ENCODE results near the gene BRMS1.

Gene BRMS1

GRCh38 chr11:66302656-66303055, 42.2 kb downstream of the BRMS1 start:
- DNase-seq, result no peak

GRCh38 chr11:66299186-66299585, 45.7 kb downstream of the BRMS1 start:
- no peak for DNase-seq

- no peak for DNase-seq
These were observed 47.3 kb downstream of the BRMS1 start for GRCh38 chr11:66297610-66298009.

DNA sequence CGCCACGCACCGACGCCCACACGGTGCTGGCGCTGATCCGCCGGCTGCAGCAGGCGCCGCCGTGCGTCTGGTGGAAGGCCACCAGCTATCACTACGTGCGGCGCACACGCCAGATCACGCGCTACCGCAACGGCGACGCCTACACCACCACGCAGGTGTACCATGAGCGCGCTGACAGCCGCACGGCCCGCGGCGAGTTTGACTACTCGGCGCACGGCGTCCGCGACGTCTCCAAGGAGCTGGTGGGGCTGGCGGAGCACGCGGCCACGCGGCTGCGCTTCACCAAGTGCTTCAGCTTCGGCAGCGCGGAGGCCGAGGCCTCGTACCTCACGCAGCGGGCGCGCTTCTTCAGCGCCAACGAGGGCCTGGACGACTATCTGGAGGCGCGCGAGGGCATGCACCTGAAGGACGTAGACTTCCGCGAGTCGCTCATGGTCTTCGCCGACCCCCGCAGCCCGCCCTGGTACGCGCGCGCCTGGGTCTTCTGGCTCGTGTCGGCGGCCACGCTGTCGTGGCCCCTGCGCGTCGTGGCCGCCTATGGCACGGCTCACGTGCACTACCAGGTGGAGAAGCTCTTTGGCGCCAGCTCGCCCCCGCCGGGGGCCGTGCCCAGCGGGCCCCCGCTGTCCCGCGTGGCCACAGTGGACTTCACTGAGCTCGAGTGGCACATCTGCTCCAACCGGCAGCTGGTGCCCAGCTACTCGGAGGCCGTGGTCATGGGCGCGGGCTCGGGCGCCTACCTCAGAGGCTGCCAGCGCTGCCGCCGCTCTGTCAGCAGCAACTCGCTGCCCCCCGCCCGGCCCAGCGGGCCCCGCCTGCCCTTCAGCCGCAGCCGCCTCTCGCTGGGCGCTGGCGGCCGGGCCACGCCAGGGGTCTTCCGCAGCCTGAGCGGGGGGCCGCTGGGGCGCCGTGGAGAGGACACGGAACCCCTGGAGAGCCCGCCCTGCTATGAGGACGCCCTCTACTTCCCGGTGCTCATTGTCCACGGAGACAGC, 50.0 kb downstream of the BRMS1 start:
- DNase-seq, result no peak

- no peak for DNase-seq
These were observed 50.9 kb downstream of the BRMS1 start for GRCh38 chr11:66293777-66294625.

DNA sequence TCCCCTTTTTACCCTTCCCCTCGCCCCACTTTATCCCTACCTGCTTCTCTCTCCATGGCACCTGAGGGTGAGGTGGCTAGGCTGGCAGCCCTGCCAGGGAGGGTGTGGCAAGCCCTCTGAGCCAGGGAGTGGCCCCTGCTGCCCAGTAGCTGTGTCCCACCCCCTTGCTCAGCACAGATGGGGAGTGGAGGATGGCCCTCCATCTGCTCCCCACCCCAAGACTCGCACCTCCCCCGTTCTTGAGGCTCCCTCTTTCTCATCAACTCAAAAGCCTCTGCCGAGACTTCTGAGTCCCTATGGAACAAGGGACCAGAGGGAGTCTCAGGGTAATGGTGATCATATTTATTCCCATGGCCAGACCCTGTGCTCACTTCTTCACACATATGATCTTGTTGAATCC, 51.6 kb downstream of the BRMS1 start:
- DNase-seq, result no peak

- no peak for DNase-seq
These were observed 52.2 kb downstream of the BRMS1 start for GRCh38 chr11:66292543-66293332.

DNA sequence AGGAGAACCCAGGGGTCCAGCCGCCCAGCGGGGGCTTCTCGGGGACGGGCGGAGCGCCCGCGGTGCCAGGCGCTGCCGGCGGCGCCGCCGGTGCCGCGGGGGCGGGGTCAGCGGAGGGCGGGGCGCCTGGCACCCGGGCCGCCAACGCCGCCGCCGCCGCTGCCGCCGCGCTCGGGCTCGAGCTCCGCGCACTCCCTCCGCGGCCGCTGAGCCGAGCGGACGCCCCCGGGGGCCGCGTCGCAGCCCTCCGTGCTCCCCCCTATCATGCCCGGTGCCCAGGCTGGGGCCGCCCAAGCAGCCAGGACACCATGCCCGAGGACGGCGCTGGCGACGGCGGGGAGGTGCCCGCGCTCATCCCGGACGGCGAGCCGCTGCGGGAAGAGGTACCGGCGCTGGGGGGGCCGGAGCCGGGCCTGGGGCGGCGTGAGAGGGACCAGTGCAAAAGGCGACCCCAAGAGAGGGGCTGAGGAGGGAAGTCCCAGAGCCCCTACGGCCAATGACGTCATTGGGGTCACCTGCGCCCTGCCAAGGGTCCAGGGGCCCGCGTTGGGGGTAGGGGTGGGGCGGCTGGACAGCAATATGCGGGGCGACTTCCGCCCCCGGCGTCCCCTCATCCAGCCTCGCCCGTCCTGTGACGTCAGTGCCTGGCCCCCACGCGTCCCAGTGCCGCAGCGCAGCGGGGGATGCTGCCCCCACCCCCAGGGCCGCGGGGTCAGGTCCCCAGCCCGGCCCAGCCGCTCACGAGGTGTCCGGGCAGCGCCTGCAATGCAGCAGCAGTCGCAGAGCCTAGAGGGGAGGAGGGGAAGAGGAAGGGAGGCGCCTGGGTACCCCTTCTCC, 53.0 kb downstream of the BRMS1 start, which contains the start of gene TMEM151A:
Gene TMEM151A, plus strand, starts transcription at position 189 of the 837 bp plus-strand sequence. Its CDS starts 120 bp downstream, at position 309.
- peak; percentile 50 for DNase-seq

- no peak for DNase-seq
These were observed 53.6 kb downstream of the BRMS1 start for GRCh38 chr11:66291303-66291705.

DNA sequence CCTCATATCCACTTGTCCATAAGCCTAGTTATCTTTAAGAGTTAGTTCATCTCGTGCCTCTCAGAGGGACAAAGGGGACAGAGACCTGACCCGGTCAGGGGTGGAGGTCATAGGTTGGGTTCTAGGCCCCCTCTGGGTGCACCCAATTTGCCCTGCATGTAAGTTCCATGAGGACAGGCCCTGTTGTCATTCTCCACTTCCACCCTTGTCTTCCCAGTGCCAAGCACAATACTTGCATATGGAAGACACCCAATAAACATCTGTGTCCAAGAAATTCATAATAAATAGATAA, 54.6 kb downstream of the BRMS1 start:
- DNase-seq, result no peak

DNA sequence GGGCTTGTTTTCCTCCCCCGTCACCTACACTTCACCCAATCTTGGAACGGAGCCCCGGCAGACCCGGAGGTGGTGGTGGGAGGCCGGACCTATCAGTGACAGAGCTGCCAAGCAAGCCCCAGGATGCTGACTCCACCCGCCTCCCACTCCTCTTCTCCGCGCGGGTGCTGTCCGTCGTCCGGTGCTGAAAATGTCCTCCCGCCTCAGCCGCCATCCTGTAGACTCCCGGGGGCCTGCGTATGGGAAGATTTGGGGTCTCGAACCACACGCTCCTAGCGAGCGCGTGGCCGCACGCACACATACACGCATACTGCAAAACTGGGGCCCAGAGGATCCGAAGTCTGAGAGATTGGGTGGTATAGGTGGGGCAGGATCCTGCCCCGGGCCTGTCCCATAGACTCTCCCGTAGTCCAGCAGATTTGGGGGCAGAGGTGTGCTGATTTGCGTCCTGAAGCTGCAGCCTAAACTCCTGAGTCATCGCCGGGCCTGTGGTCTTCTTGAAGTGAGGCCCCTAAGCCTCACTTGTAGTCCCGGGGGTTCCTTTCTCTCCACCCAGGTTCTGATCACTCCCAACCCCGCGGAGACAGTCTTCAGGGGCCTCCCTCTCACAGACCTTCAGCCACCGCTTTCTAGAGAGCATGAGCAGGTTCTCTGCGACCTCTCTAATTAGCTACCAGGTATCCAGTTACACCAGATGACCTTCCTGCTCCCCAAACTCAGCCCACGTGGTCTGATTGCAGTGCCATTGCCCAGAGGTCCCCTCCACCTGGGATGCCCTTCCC, 55.2 kb downstream of the BRMS1 start:
- DNase-seq, result peak; percentile 83

DNA sequence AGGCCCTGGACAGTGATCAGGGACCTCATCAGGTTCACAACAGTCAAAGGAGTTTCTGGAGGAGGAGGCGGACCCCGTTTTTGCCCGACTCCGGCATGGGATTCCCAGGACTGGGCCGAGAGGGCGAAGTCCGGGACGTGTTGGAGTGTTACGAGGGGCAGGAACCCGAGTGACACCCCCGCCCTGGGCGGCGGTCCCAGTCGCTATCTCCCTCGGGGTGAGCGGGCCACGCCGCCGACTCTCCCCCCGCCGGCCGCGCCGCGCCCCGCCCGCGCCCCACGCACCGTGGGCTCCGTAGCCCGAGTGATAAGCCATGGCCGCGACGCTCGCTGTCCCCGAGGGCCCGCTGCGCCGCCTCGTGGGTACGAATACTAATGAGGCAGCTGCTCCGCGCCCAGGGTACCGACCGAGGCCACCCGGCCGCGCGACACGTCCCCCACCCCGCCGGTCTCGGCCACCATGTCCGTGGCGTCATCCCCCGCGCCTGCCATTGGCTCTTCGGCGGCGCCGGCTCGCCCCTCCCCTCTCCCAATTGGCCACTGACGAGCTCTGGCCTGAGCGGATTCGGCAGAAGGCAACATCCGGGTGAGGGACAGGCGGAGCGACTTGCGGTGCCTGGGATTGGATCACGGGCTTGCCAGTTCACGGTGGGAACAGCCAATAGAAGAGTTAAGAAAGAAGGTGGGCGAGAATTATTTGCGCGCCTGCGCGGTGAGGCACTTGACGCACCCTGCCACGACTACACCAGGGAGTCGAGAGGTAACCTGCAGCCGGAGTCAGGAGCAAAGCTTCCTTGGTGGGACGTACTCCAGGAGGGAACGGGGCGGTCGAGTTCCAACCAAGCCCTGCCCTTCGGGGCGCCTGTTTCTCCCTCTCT, 56.0 kb downstream of the BRMS1 start, which contains the start of gene YIF1A:
Gene YIF1A, minus strand, starts transcription at position 473 of the 877 bp plus-strand sequence. Its CDS starts 158 bp downstream, at position 315.
- DNase-seq, result peak; percentile 97

- no peak for DNase-seq
These were observed 56.8 kb downstream of the BRMS1 start for GRCh38 chr11:66287889-66288670.
